Nephron progenitor cell (in vitro differentiated cells): ENCODE data around the gene ZC2HC1C.

ENCODE experiments used
- DNase-seq: peaks from one replicate; pipeline ENCODE4 v3.0.0; 2021
- H3K27ac Mint-ChIP-seq: 2 replicates; pipeline ENCODE4 v1.8.0; 2021; ENCODE audit warnings: mild to moderate bottlenecking, moderate library complexity, mixed read lengths
- H3K27me3 Mint-ChIP-seq: 2 replicates; pipeline ENCODE4 v1.8.0; 2021; ENCODE audit warnings: mild to moderate bottlenecking, low read depth, mixed read lengths; ENCODE audit not compliant: poor library complexity
- H3K36me3 Mint-ChIP-seq: 2 replicates; pipeline ENCODE4 v1.8.0; 2021; ENCODE audit warnings: low read depth, mixed read lengths
- H3K4me1 Mint-ChIP-seq: 2 replicates; pipeline ENCODE4 v1.8.0; 2021; ENCODE audit warnings: mixed read lengths
- H3K4me3 Mint-ChIP-seq: 2 replicates; pipeline ENCODE4 v1.8.0; 2021; ENCODE audit warnings: mild to moderate bottlenecking, moderate library complexity, mixed read lengths
- H3K9me3 Mint-ChIP-seq: 2 replicates; pipeline ENCODE4 v1.8.0; 2021; ENCODE audit warnings: mild to moderate bottlenecking, moderate library complexity, mixed read lengths
- CTCF ChIP-seq: fragments of 200-600 bp; sonication (generic); IDR thresholded peaks from 2 replicates; pipeline ENCODE4 v1.5.0; 2021; ENCODE audit warnings: antibody characterized with exemption

Gene ZC2HC1C

GRCh38 chr14:75109877-75110276 is 40.4 kb downstream of the ZC2HC1C start:
- Mint-ChIP-seq H3K27me3 (peaks cover 4% of the 10 kb centered on the region), H3K4me1 (no peaks in the 10 kb centered on the region), H3K4me3 (no peak overlapping the region), H3K27ac (no peak overlapping the region), H3K9me3 (no peaks in the 10 kb centered on the region), H3K36me3 (peaks cover 78% of the 10 kb centered on the region)
- DNase-seq = no peak
- no peak for TF ChIP-seq CTCF

DNA sequence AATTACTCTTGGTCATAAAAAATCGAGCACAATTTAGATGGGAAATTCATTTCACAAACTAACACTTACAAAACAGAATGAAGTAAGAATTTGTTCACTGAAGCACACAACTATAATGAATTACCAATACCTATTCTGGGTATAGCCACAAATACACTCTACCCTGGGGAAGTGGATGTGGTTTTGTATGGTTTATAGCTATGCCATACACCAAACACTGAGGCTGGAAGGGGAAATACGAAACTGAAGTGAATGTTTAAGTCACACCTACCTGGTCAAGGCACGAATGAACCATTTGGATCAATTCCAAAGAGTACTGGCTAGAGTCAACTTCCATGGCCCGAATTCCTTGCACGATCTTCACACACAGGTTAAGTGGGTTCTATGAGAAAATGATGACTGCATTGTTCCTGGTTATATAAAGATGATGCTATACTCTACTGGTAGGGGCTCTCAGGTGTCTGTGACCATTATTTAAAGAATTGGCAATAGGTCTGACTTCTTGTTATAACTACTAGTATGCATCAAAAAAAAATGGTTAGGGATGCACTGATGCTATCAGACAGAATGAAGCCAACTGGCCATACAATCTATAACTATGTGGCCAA is 44.6 kb downstream of the ZC2HC1C start:
- Mint-ChIP-seq H3K4me3 (no peak overlapping the region), H3K27me3 (peaks cover 4% of the 10 kb centered on the region), H3K9me3 (no peaks in the 10 kb centered on the region), H3K4me1 (no peaks in the 10 kb centered on the region), H3K36me3 (peaks cover 71% of the 10 kb centered on the region), H3K27ac (no peak overlapping the region)
- no peak for TF ChIP-seq CTCF
- no peak for DNase-seq

DNA sequence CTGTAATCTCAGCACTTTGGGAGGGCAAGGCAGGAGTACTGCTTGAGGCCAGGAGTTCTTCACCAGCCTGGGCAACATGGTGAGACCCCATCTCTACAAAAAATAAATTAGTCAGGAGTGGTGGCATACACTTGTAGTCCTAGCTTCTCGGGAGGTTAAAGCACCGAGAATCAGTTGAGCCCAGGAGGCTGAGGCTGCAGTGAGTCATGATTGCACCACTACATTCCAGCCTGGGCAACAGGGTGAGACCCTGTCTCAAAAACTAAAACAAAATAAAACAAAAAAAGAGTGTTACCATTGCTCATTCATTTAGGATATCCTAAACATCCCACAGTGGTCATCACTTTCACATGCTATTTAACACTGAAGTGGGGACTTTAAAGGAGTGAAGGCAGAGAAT is 49.6 kb downstream of the ZC2HC1C start:
- Mint-ChIP-seq H3K27ac (no peak overlapping the region), H3K9me3 (no peaks in the 10 kb centered on the region), H3K36me3 (peaks cover 48% of the 10 kb centered on the region), H3K4me3 (no peak overlapping the region), H3K27me3 (no peaks in the 10 kb centered on the region), H3K4me1 (peaks cover 9% of the 10 kb centered on the region)
- no peak for TF ChIP-seq CTCF
- no peak for DNase-seq

DNA sequence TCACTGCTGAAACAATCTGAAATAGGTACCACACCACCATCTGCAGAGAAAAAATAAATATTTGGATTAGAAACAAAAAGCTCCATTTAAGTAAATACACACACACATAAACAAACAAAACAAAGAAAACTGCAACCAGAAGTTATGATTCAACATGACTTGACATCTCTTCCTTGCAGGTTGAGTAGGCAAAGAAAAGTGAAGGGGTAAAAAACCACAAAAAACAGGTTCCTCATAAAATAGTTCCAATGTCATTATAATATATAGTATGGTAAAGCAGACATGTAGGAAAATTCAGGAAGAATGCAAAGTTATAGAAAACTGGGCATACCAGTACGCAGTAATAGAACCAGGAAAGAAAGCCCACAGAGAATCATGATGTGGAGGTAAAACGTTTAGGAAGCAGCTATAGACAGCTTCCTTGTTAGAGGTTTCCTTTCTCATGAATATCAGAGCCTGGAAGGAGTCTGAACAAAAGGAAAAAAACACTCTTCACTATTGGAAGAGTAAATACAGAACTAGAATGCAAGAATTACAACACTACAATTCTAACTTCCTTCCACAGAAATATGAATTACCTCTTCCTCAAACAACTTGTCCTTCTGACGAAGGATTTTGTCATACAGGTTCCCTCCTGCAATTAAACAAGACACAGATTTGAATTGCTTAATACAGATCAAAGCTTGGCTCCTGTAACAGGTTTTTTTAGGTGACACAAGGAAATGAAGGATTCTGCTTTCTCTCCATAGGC is 51.3 kb downstream of the ZC2HC1C start:
- DNase-seq = no peak
- Mint-ChIP-seq H3K9me3 (no peaks in the 10 kb centered on the region), H3K36me3 (peaks cover 43% of the 10 kb centered on the region), H3K27me3 (no peaks in the 10 kb centered on the region), H3K4me1 (peaks cover 23% of the 10 kb centered on the region), H3K27ac (no peak overlapping the region), H3K4me3 (no peak overlapping the region)
- no peak for TF ChIP-seq CTCF

DNA sequence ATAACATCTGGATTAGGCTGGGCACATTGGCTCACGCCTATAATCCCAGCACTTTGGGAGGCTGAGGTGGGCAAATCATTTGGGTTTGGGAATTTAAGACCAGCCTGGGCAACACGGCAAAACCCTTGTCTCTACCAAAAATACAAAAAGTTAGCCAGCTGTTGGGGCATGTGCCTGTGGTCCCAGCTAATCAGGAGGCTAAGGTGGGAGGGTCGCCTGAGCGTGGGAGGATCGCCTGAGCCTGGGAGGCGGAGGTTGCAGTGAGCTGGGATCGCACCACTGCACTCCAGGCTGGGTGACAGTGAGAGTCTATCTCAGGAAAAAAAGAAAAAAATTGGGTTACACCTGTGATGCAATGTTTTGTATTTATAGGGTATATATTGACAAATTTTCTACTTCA is 52.1 kb downstream of the ZC2HC1C start:
- no peak for DNase-seq
- Mint-ChIP-seq H3K9me3 (no peaks in the 10 kb centered on the region), H3K36me3 (peaks cover 38% of the 10 kb centered on the region), H3K4me1 (peaks cover 30% of the 10 kb centered on the region), H3K27me3 (no peaks in the 10 kb centered on the region), H3K27ac (no peak overlapping the region), H3K4me3 (no peak overlapping the region)
- TF ChIP-seq CTCF = no peak

- Mint-ChIP-seq H3K4me3 (no peak overlapping the region), H3K4me1 (peaks cover 47% of the 10 kb centered on the region), H3K27ac (no peak overlapping the region), H3K9me3 (no peaks in the 10 kb centered on the region), H3K36me3 (peaks cover 22% of the 10 kb centered on the region), H3K27me3 (peaks cover 3% of the 10 kb centered on the region)
- no peak for DNase-seq
- TF ChIP-seq CTCF = no peak
Observed at GRCh38 chr14:75123991-75124390, 54.5 kb downstream of the ZC2HC1C start.
